Measurements from ENCODE around the gene ACTN1. TPM values are rescaled to one million over a fixed set of nuclear protein-coding genes. Genes with fewer than 3 reads are reported as not detected.
A peak's percentile ranks its signal among the peaks of the same experiment; 100 is the strongest.

Gene ACTN1
- total RNA-seq, 4 donors from 2014 or later: 76.8 to 117 (median 94.0) TPM

GRCh38 chr14:68936476-68936875 lies 42.6 kb downstream of the ACTN1 start:
- peaks cover 72% of the 10 kb centered on the region for H3K4me1 ChIP-seq
- no peak overlapping the region for H3K4me3 ChIP-seq
- H3K27me3 ChIP-seq: no peaks in the 10 kb centered on the region
- no peak for DNase-seq (ENCODE audit: low spot score in 2 of 2)
- H3K9me3 ChIP-seq: no peaks in the 10 kb centered on the region
- 71% methylated on average over 8 of the region's 8 CpGs for WGBS
- TF ChIP-seq CTCF (IDR thresholded peaks at IDR 0.05) (no peak), POLR2A (IDR thresholded peaks at IDR 0.05) (no peak), POLR2AphosphoS5 (IDR thresholded peaks at IDR 0.05) (no peak), EP300 (IDR thresholded peaks at IDR 0.05) (no peak)
- H3K27ac ChIP-seq: peak overlapping the region; percentile 72
- no peaks in the 10 kb centered on the region for H3K36me3 ChIP-seq

GRCh38 chr14:68935761-68936214 lies 43.3 kb downstream of the ACTN1 start:
- no peak for TF ChIP-seq CTCF (IDR thresholded peaks at IDR 0.05)
- no peak for TF ChIP-seq POLR2A (IDR thresholded peaks at IDR 0.05)
- TF ChIP-seq POLR2AphosphoS5 (IDR thresholded peaks at IDR 0.05): peak in 1 of 3 donors; percentile 43
- TF ChIP-seq EP300 (IDR thresholded peaks at IDR 0.05): no peak
- Histone ChIP-seq H3K4me3 (no peak overlapping the region), H3K9me3 (no peaks in the 10 kb centered on the region), H3K36me3 (no peaks in the 10 kb centered on the region), H3K27ac (peak overlapping the region; percentile 72), H3K4me1 (peaks cover 65% of the 10 kb centered on the region), H3K27me3 (no peaks in the 10 kb centered on the region)
- DNase-seq (ENCODE audit: low spot score in 2 of 2): no peak
- 52% methylated on average over 6 of the region's 6 CpGs for WGBS

GRCh38 chr14:68934066-68934465 lies 45.0 kb downstream of the ACTN1 start:
- peaks cover 48% of the 10 kb centered on the region for H3K4me1 ChIP-seq
- no peak for TF ChIP-seq POLR2AphosphoS5 (IDR thresholded peaks at IDR 0.05)
- no peak for TF ChIP-seq POLR2A (IDR thresholded peaks at IDR 0.05)
- no peak for TF ChIP-seq CTCF (IDR thresholded peaks at IDR 0.05)
- no peak for TF ChIP-seq EP300 (IDR thresholded peaks at IDR 0.05)
- DNase-seq (ENCODE audit: low spot score in 2 of 2): no peak
- H3K9me3 ChIP-seq: no peaks in the 10 kb centered on the region
- no peaks in the 10 kb centered on the region for H3K27me3 ChIP-seq
- WGBS: 76% methylated on average over 9 of the region's 9 CpGs
- H3K27ac ChIP-seq: peak overlapping the region; percentile 45
- H3K36me3 ChIP-seq: no peaks in the 10 kb centered on the region
- no peak overlapping the region for H3K4me3 ChIP-seq

GRCh38 chr14:68932686-68933085 lies 46.4 kb downstream of the ACTN1 start:
- Histone ChIP-seq H3K9me3 (no peaks in the 10 kb centered on the region), H3K27me3 (no peaks in the 10 kb centered on the region), H3K4me1 (peaks cover 40% of the 10 kb centered on the region), H3K27ac (no peak overlapping the region), H3K36me3 (no peaks in the 10 kb centered on the region), H3K4me3 (no peak overlapping the region)
- WGBS: 87% methylated on average over 5 of the region's 5 CpGs
- no peak for DNase-seq (ENCODE audit: low spot score in 2 of 2)
- TF ChIP-seq EP300 (IDR thresholded peaks at IDR 0.05) (no peak), POLR2A (IDR thresholded peaks at IDR 0.05) (no peak), POLR2AphosphoS5 (IDR thresholded peaks at IDR 0.05) (no peak), CTCF (IDR thresholded peaks at IDR 0.05) (no peak)

GRCh38 chr14:68932231-68932630 lies 46.9 kb downstream of the ACTN1 start:
- H3K4me3 ChIP-seq: no peak overlapping the region
- no peak for DNase-seq (ENCODE audit: low spot score in 2 of 2)
- TF ChIP-seq POLR2A (IDR thresholded peaks at IDR 0.05) (no peak), EP300 (IDR thresholded peaks at IDR 0.05) (no peak), CTCF (IDR thresholded peaks at IDR 0.05) (no peak), POLR2AphosphoS5 (IDR thresholded peaks at IDR 0.05) (no peak)
- H3K27me3 ChIP-seq: no peaks in the 10 kb centered on the region
- peaks cover 36% of the 10 kb centered on the region for H3K4me1 ChIP-seq
- WGBS: 58% methylated on average over 4 of the region's 4 CpGs
- no peaks in the 10 kb centered on the region for H3K36me3 ChIP-seq
- H3K9me3 ChIP-seq: no peaks in the 10 kb centered on the region
- no peak overlapping the region for H3K27ac ChIP-seq

Data from suprapubic skin (tissue), 4 donors.